ENCODE data around the gene SLC38A2. TPM values are rescaled to one million over a fixed set of nuclear protein-coding genes. Genes with fewer than 3 reads are reported as not detected.

The SLC38A2 gene
- total RNA-seq, 1 donor from 2014 or later: 421 TPM

- peaks cover 12% of the 10 kb centered on the region for H3K4me1 ChIP-seq (ENCODE audit: insufficient read depth, low read length)
- H3K9ac ChIP-seq (ENCODE audit: low read length): no peak overlapping the region
- no peaks in the 10 kb centered on the region for H4K20me1 ChIP-seq (ENCODE audit: insufficient read depth, low read length)
- Mint-ChIP-seq H3K4me1 (ENCODE audit: low read depth, unreplicated experiment) (peaks cover 11% of the 10 kb centered on the region), H3K36me3 (ENCODE audit: low read depth, unreplicated experiment) (no peaks in the 10 kb centered on the region), H3K9me3 (ENCODE audit: unreplicated experiment) (no peaks in the 10 kb centered on the region), H3K4me3 (ENCODE audit: unreplicated experiment) (peak overlapping the region; percentile 40), H3K27me3 (ENCODE audit: low read depth, unreplicated experiment) (no peaks in the 10 kb centered on the region), H3K27ac (ENCODE audit: unreplicated experiment) (no peak overlapping the region)
- FAIRE-seq (no peak), DNase-seq (ENCODE audit: low read depth) (no peak)
- no peak overlapping the region for H2AFZ ChIP-seq (ENCODE audit: low read depth, low read length)
- H3K36me3 ChIP-seq (ENCODE audit: insufficient read depth, low read length): no peaks in the 10 kb centered on the region
- H3K4me3 ChIP-seq (ENCODE audit: insufficient read depth, low read depth, low read length): no peak overlapping the region
- no peaks in the 10 kb centered on the region for H3K27me3 ChIP-seq (ENCODE audit: insufficient read depth, low read length)
- peaks cover 5% of the 10 kb centered on the region for H3K79me2 ChIP-seq (ENCODE audit: insufficient read depth, low read length)
- H3K27ac ChIP-seq (ENCODE audit: low read depth, low read length): no peak overlapping the region
- no peak overlapping the region for H3K4me2 ChIP-seq (ENCODE audit: low read length)
- no peaks in the 10 kb centered on the region for H3K9me3 ChIP-seq (ENCODE audit: insufficient read depth, low read depth, low read length)
- TF ChIP-seq CTCF (IDR thresholded peaks at IDR 0.05; ENCODE audit: insufficient read depth, low read depth, low read length) (no peak), EZH2 (IDR thresholded peaks at IDR 0.05; ENCODE audit: insufficient read depth, low read length) (no peak)
Observed at GRCh38 chr12:46379352-46379751, 6.8 kb upstream of the SLC38A2 start.

- Histone ChIP-seq H3K79me2 (ENCODE audit: insufficient read depth, low read length) (no peaks in the 10 kb centered on the region), H3K4me3 (ENCODE audit: insufficient read depth, low read depth, low read length) (no peak overlapping the region), H2AFZ (ENCODE audit: low read depth, low read length) (no peak overlapping the region), H3K36me3 (ENCODE audit: insufficient read depth, low read length) (no peaks in the 10 kb centered on the region), H3K9me3 (ENCODE audit: insufficient read depth, low read depth, low read length) (no peaks in the 10 kb centered on the region), H3K4me2 (ENCODE audit: low read length) (no peak overlapping the region), H4K20me1 (ENCODE audit: insufficient read depth, low read length) (no peaks in the 10 kb centered on the region), H3K27ac (ENCODE audit: low read depth, low read length) (no peak overlapping the region), H3K4me1 (ENCODE audit: insufficient read depth, low read length) (peaks cover 14% of the 10 kb centered on the region), H3K9ac (ENCODE audit: low read length) (no peak overlapping the region), H3K27me3 (ENCODE audit: insufficient read depth, low read length) (no peaks in the 10 kb centered on the region)
- DNase-seq (ENCODE audit: low read depth) (no peak), FAIRE-seq (no peak)
- Mint-ChIP-seq H3K9me3 (ENCODE audit: unreplicated experiment) (no peaks in the 10 kb centered on the region), H3K4me1 (ENCODE audit: low read depth, unreplicated experiment) (peaks cover 17% of the 10 kb centered on the region), H3K4me3 (ENCODE audit: unreplicated experiment) (no peak overlapping the region), H3K27ac (ENCODE audit: unreplicated experiment) (no peak overlapping the region), H3K27me3 (ENCODE audit: low read depth, unreplicated experiment) (no peaks in the 10 kb centered on the region), H3K36me3 (ENCODE audit: low read depth, unreplicated experiment) (no peaks in the 10 kb centered on the region)
- TF ChIP-seq CTCF (IDR thresholded peaks at IDR 0.05; ENCODE audit: insufficient read depth, low read depth, low read length): no peak
- no peak for TF ChIP-seq EZH2 (IDR thresholded peaks at IDR 0.05; ENCODE audit: insufficient read depth, low read length)
Observed at GRCh38 chr12:46378530-46378929, 6.0 kb upstream of the SLC38A2 start.

- Mint-ChIP-seq H3K36me3 (ENCODE audit: low read depth, unreplicated experiment) (no peaks in the 10 kb centered on the region), H3K27ac (ENCODE audit: unreplicated experiment) (peak overlapping the region; percentile 29), H3K4me3 (ENCODE audit: unreplicated experiment) (no peak overlapping the region), H3K9me3 (ENCODE audit: unreplicated experiment) (no peaks in the 10 kb centered on the region), H3K27me3 (ENCODE audit: low read depth, unreplicated experiment) (no peaks in the 10 kb centered on the region), H3K4me1 (ENCODE audit: low read depth, unreplicated experiment) (peaks cover 15% of the 10 kb centered on the region)
- Histone ChIP-seq H3K79me2 (ENCODE audit: insufficient read depth, low read length) (peaks cover 4% of the 10 kb centered on the region), H3K4me2 (ENCODE audit: low read length) (no peak overlapping the region), H3K27me3 (ENCODE audit: insufficient read depth, low read length) (no peaks in the 10 kb centered on the region), H2AFZ (ENCODE audit: low read depth, low read length) (no peak overlapping the region), H3K4me1 (ENCODE audit: insufficient read depth, low read length) (peaks cover 16% of the 10 kb centered on the region), H3K36me3 (ENCODE audit: insufficient read depth, low read length) (no peaks in the 10 kb centered on the region), H4K20me1 (ENCODE audit: insufficient read depth, low read length) (no peaks in the 10 kb centered on the region), H3K9ac (ENCODE audit: low read length) (no peak overlapping the region), H3K4me3 (ENCODE audit: insufficient read depth, low read depth, low read length) (no peak overlapping the region), H3K27ac (ENCODE audit: low read depth, low read length) (no peak overlapping the region), H3K9me3 (ENCODE audit: insufficient read depth, low read depth, low read length) (no peaks in the 10 kb centered on the region)
- no peak for DNase-seq (ENCODE audit: low read depth)
- FAIRE-seq: no peak
- no peak for TF ChIP-seq CTCF (IDR thresholded peaks at IDR 0.05; ENCODE audit: insufficient read depth, low read depth, low read length)
- no peak for TF ChIP-seq EZH2 (IDR thresholded peaks at IDR 0.05; ENCODE audit: insufficient read depth, low read length)
Observed at GRCh38 chr12:46377678-46378077, 5.1 kb upstream of the SLC38A2 start.
